Measurements from ENCODE around the gene SAA4.
"Not testable (repeated sequence)": the region's sequence is repeated elsewhere in the genome, so short reads cannot be mapped to it uniquely, and the experiment has no call there.

Gene SAA4

DNA sequence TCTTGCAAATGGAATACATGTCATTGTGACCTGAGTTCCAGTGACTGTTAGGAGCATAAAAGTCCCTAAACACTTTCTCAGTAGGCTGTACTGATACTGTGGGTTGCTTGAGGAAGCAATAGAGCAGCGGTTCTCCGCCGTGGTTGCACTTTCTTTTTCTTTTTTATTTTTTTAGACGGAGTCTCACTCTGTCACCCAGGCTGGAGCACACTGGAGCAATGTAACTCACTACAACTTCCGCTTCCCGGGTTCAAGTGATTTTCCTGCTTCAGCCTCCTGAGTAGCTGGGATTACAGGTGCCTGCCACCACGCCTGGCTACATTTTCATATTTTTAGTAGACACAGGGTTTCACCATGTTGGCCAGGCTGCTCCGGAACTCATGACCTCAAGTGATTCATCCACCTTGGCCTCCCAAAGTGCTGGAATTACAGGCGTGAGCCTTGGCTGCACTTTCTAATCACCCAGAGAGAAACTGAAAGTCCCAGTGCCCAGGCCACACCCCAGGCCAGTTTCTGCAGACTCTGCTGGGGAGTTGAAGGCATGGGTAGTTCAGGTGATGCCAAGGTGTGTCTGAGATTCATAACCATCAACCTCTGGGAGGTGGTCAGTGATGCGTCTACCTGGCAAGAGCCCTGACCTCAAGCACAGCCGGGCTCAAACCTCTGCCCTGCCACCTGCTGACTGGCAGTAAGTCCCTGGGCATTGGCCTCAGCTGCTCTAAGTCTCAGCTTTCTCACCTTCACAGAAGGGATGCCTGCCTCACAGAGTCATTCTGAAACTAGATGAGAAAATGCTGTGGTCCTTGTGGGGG lies 10.0 kb upstream of the SAA4 start:
- DNase-seq, result peak; percentile 5

DNA sequence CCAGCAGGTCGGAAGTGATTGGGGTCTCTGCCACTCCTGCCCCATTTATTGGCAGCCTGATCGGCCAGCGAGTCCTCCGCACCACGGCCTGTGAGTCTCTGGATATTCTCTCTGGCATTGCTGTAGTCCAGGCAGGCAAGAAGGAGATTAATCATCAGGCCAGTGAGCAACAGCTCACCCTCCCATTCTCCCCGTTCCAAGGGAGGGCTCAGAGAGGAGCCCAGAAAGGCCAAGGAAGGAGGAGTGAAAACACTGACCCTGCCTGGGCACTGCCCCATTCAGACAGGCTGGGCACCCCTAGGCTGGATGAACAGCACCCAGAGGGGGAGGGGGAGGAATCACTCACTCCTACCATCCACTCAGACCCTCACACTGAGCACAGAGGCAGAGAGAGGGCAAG lies 8.8 kb upstream of the SAA4 start:
- DNase-seq, result no peak

DNA sequence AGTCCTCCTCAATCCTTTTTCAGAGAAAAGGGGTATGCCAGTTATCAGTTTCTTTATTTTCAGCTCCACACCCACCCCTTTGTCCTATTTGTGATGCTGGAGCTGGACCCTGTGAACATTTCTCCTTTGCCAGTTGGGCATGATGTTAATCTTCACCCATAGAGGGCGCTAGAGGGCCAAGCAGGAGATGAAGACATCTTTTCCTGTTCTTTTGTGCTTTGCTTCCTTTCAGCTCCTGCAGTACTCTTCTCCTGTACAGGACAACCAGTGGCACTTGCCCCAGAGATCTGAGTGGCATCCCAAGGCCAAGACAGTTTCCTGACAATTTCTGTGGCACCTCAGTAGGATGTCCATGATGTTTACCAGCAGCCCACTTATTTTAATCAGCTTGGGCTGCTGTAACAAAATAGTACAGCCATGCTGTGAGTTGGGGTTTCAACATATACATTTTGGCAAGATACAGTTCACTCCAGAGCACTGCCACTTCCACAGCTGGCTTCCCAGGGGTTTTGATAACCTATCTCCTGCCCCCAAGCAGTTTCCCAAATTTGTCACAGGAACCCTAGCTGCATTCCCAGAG lies 7.3 kb upstream of the SAA4 start:
- DNase-seq, result peak; percentile 39

DNA sequence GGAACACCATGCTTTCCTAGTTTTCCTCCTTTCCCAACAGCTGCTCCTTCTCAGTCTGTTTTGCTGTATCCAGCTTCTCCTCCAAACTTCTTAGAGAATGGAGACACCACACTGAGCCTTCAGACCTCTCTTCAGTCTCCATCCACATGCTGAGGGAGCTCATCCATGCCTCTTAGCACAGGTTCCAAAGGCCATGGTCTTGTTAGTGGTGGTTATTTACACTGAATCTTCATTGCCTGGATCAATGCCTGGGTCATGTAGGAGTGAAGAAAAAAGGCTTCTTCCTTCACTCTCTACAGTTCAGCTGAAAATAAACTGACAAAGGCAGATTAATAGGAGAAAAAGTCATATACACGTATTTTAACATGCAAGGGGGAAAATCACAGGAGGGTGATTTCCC lies 3.1 kb upstream of the SAA4 start:
- DNase-seq, result no peak

DNA sequence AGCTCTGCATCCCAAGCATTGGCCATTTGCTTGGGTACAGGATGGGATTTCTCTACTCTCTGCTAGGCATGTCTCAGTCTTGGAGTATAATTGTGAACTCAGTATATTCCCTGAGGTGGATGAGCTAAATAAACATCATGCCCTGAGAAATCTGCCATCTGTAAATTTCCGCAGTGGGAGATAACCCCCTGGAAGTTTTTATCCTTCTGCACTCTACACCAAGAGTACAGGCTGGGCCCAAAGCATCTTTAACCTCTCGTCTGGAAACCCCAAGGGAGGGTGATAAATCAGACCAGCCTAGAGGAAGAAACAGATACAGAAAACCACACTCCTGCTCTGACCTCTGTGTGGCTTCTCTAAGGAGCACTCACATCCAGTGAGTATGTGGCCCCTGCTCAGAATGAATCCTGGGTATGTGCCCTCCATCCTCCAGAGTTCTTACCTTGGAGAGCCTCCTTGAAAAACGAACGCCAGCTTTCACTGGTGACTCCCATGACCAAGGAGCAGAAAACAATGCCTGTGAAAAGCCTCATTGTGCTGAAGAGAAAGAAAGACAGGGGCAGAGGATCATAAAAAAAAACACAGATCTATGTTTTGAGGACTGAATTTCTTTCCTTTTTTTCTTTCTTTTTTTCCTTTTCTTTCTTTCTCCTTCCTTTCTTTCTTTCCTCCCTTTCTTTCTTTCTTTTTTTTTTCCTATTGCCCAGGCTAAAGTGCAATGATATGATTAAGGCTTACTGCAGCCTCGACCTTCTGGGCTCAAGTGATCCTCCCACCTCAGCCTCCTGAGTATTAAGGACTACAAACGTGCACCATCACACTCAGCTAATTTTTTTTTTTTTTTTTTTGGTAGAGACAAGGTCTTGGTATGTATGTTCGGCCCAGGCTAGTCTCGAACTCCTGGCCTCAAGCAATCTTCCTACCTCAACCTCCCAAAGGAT lies 938 bp downstream of the SAA4 start:
- no peak for DNase-seq

DNA sequence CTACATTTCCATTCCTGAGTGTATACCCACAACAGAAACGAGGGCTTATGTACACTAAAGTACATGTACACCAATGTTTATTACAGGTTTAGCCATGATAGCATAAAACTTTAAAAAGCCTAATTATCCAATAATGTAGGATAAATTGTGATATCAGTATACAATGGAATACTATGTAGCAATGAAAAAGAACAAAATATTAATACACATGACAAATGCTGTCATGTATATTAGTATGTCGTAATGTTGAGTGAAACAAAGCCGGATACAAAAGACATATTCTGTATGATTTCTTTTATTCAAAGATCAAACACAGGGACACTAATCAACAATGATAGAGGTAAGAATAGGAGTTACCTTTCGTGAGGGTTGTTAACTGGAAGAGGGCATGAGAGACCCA lies 2.7 kb downstream of the SAA4 start:
- no peak for DNase-seq

DNA sequence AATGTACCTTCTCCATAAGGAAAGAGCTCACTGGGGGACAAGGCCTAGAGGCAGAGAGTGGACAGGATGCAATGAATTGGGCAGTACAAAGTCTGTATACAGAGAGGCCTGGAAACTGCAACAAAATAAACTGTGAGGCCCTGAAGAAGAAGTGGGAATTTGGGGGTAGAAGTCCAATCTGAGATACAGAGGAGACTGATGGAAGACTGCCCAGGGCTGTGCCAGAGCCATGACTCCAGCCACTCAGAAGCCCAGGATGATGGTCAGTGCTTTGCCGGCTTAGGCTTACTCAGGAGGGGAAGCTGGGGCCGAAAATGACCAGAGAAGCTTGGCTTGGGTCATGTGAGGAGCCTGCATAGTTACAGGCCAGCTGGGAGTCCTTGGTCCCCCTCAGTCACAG lies 5.7 kb downstream of the SAA4 start:
- no peak for DNase-seq

DNA sequence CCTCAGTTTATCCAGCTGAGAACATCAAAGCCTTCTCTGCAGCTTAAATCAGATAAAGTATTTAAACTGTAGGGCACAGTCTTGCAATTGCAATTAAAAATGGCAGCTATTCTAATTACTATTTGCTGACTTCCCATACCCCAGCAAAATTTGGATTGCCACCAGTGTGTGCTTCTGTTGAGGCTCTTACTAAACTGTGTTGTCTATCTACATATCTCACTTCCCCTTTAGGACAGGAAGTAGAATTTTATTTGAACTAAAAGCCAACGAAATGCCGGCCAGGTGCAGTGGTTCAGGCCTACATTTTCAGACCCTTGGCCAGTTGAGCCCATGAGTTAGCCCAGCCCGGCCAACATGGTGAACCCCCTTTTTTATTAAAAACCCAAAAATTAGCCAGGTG lies 7.1 kb downstream of the SAA4 start:
- DNase-seq, result no peak

DNA sequence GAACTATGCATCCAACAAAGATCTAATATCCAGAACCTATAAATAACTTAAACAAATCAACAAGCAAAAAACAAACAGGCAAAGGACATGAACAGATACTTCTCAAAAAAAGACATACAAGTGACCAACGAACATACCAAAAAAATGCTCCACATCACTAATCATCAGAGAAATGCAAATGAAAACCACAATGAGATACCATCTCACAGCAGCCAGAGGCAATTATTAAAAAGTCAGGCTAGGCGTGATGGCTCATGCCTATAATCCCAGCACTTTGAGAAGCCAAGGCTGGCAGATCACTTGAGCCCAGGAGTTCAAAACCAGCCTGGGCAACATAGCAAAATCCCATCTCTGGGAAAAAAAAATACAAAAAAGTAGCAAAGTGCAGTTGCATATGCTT lies 10.7 kb downstream of the SAA4 start:
- DNase-seq, result no peak

DNA sequence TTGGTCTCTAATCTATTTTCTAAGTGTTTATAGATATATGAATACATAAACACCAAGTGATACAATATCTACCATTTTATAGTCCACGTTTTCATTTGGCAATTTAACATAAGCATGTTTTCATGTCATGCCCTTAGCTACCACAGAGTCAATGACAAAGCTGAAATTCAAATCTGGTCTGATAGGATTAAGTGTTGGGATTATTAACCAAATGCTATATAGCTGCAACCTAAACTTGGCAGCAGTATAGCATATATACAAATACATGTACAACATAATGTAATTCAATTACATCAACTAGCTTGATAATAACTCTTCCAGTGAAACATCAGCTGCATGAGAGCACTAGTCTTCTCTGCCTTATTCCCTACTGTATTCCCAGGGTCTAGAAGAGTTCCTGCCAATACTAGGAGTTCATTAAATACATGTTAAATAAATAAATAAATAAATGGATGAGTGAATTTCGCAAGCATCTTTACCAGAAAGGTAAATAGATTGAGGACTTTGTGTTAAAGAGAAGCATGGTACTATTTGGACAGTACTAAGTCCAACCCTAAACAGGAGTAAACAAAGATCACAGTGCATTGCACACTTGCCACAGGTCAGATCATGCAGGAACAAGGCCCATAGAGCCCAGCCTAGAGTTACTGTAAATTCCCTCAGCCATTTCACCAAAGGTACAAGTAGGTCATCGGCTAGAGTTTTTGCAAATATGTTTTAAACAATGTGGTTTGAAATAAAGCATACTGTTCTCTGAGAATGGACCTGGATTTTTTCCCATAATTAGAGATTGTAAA lies 12.8 kb downstream of the SAA4 start:
- DNase-seq, result no peak

DNA sequence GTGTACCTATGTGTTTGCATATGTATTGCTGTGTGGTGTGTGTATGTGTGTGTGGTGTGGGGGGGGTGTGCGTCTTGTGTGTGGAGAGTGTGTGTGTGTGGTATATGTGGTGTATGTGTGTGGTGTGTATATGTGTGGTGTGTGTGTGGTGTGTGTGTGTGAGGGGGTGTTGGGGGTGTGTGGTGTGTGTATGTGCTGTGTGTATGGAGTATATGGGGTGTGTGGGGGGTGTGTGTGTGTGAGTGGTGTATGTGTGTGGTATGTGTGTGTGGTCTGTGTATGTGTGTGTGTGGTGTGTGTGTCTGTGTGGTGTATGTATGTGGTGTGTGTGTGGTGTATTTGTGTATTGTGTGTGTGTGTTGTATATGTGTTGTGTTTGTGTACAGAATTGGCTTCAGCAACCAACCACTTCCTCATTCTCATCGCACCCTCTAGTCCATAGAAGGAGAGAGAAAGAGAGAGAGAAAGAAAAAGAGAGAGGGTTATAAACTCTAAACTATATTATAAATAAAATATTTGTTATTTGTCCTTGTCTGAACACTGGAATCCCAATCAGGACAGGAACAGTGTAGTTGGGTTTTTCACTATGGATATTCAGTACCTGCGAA lies 13.7 kb downstream of the SAA4 start:
- DNase-seq, result no peak

DNA sequence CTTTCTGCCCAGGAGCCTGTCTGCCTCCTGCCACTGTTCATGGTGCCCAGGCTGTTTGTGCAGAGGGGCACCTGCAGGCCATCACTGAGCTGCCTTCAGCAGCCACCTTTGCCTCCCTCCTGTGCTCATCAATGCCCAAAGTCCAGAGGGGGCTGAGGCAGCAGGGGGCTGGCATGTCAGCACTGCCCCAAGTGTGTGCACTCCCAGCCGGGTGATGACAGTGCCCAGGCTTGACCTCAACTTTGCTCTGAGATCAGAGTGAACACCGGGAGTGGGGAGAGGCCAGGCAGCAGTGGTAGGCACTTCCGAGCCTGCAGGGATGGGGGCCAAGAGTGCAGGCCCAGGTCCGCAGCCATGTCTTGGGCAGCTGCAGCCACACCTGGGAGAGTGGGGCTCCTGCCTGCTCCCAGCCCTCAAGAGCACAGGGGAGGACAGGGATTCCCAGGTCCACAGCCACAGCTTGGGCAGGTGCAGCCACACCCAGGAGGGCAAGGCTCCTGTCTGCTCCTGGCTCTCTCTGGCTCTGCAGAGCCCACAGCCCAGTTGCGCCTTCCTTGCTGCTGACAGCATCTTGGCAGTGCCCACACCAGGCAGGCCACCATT lies 15.2 kb downstream of the SAA4 start:
- DNase-seq, result no peak

DNA sequence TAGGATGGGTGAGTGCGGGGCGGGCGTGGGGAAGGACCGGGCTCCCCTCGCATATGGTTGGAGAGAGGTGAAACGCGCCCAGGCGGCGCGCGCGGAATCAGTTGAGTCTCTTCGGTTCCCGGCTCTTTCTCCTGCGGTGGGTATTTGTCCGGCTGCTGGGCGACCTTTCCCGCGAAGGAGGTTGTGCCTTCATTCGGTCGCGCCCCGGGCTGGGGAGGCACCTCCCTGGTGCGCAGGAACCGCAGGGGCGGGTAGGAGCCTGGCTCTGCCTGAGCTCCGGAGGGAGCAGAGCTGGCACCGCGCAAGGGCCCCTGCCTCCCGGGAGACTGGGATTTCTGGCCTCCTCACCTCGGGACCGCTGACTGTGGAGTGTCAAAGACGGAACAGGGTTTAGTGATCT lies 27.5 kb downstream of the SAA4 start:
- no peak for DNase-seq

DNA sequence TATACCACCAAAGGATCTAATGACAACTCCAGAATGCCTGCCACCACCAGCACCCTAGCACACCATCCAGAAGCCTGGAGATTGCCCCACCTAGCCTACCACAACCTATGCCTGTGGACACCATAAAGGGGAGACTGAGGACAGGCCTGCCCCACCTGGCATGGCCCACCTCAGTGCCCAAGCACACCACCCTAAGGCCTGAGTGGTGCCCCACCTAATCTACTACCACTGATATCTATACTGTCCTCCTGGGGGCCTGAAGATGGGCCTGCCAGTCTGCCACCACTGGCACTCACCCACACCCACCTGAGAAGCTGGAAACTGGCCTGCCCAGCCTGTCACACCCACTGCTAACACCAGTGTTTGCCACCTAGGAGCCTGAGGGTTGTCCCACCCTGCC lies 31.8 kb downstream of the SAA4 start:
- no peak for DNase-seq

DNA sequence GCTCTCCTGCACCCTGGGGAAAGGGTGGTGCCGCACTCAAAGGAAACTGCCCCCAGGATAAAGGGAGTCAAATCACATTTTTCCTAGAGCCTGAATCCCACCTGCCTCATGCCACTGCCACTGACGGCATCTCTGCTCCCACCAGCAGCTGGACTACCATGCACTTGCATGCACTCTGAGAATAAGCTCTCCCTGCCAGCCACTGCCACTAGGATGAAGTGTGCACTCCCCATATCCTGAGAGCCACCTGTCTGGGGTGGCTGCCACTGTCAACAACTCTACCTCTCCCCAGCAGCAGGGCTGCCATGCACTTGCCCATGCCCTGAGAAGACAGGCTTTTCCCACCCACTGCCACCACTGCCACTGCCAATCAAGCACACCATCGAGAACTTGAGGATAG lies 32.4 kb downstream of the SAA4 start:
- DNase-seq, result no peak

DNA sequence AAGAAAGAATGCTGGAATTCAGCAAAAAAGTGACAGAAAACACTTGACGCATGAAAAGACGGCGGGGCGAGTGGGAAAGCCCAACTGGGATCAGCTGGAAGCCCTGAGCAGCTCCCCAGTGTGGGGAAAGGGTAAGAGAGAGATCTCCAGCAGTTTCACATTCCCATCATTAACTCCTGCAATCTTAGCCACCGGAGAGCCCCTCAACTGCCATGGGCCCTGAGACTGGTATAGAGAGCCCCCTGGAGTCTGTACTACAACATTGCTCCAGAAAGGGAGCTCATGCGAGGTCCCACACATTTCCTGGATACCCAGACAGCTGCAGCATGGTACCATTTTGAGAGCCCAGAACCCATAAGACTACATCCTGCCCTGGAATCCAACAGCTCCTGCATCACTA lies 32.9 kb downstream of the SAA4 start:
- DNase-seq, result no peak

DNA sequence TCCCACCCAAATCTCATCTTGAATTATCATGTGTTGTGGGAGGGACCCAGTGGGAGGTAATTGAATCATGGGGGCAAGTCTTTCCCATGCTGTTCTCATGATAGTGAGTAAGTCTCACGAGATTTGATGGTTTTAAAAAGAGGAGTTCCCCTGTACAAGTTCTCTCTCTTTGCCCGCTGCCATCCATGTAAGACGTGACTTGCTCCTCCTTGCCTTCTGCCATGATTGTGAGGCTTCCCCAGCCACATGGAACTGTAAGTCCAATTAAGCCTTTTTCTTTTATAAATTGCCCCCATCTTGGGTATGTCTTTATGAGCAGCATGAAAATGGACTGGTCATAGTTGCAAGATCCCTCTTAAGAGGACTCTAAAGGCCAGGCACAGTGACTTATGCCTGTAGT lies 38.9 kb downstream of the SAA4 start:
- not testable (repeated sequence) for DNase-seq

DNA sequence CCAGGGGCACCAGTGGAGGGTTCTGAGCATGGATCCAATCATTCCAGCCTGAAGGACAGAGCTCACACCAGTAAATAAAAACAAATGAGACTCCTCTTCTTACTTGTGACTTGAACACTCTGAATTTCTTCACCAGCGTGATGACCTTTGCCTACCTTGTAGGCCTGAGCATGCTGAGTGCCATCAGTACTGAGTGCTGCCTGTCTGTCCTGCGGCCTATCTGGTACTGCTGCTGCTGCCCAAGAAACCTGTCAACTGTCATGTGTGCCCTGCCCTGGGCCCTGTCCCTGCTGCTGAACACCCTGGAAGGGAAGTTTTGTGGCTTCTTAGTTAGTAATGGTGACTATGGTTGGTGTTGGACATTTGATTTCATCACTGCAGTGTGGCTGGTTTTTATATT lies 40.1 kb downstream of the SAA4 start:
- no peak for DNase-seq

DNA sequence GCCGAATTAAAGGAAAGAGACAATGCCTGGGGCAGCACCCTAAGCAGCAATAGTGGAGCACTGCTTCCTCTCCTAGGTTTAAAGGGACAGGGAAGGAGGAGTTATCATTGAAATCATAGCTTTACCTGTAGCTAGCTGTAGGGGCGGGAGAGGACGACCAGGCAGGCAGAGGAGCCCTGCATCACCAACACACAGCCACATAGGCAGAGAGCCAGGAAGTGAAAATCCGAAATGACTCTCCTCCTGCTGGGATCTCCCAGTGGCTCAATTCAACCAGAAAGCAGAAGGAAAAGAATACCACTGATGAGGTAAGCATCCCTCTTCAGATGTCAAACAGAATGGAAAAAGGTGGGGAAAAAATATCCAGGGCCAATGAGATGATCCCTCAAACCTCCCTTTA lies 43.6 kb downstream of the SAA4 start:
- no peak for DNase-seq

DNA sequence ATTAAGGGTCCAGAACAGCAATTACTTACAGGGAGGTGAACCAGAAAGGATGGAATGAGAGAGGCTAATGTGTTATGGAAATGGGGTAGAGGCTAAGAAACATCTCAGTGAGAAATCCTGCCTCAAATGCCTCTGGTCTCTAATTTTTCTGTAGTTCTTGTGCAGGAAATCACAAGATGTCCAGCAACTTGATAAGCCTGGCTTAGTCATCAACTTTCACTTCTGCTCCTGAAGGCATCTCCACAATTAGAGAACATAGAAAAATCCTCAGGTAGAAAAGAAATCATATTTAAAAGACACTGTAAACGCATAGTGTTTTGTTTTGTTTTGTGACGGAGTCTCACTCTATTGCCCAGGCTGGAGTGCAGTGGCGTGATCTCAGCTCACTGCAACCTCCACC lies 45.2 kb downstream of the SAA4 start:
- no peak for DNase-seq

DNA sequence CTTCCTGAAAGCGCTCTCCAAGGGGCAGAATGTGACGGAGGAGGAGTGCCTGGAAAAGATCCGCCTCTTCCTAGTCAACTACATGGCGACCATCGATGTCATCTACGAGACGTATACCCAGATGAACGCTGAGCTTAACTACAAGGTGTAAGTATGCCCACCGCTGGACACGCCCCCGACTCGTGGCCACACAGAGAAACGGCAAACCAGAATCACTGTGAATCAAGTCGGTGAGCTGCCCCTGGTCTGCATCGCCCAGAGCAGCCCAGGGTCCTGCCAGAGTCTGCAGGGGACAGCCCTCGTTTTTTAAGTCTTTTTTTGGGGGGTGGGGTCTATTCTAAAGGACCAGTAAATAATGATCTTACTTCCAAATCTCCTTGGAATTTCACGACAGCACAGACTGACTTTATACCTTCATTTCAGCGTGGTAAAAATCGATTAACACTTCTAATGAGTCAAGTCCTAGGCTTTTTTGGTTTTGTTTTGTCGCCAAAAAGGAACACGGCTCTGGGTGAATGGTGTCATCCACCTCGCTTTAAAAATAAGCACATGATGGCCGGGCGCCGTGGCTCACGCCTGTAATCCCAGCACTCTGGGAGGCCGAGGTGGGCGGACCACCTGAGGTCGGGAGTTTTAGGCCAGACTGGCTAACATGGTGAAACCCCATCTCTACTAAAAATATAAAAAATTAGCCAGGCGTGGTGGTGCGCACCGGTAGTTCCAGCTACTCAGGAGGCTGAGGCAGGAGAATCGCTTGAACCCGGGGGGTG lies 46.9 kb downstream of the SAA4 start:
- DNase-seq, result not testable (repeated sequence)
